Esophagus squamous epithelium (tissue), 4 donors: ENCODE measurements around the gene C1QTNF1.

Experiments
- CTCF ChIP-seq, 6 experiments: fragments of 450-650 bp in 4 of 6; fragments of 200-600 bp in 2 of 6; sonication (generic) in 2 of 6; IDR thresholded peaks; one replicate each; pipeline ENCODE4 v1.5.1; 2016 to 2019; ENCODE audit warnings: antibody characterized with exemption in 6 of 6, mild to moderate bottlenecking in 4 of 6, moderate library complexity in 4 of 6
- POLR2A ChIP-seq, 4 donors: fragments of 450-650 bp; IDR thresholded peaks; one replicate each; pipeline ENCODE4 v1.6.1; 2017; ENCODE audit warnings: antibody characterized with exemption in 4 of 4, mild to moderate bottlenecking in 4 of 4, moderate library complexity in 3 of 4

GRCh38 chr17:79048826-79049755 lies 25.1 kb downstream of the C1QTNF1 start:
- no peak for TF ChIP-seq CTCF (IDR thresholded peaks at IDR 0.05)
- no peak for TF ChIP-seq POLR2A (IDR thresholded peaks at IDR 0.05)
